Measurements from ENCODE around the gene CDC42EP2.

CDC42EP2 gene

DNA sequence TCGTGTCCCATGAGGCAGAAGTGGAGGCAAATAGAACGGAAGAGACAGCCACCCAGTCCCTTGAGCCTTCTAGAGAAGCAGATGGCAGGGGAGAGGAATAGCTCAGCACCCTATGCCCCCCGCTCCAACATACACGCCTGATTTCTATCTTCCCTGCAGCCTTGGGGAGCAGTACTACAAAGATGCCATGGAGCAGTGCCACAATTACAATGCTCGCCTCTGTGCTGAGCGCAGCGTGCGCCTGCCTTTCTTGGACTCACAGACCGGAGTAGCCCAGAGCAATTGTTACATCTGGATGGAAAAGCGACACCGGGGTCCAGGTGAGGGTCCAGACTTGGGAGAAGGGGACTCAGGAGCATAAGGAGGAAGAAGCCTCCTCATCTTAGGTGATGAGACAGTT, 25.6 kb downstream of the CDC42EP2 start:
- DNase-seq (ENCODE audit: low read depth, low spot score) = no peak
- in situ Hi-C loops (cut with HindIII; ENCODE audit: low sequenced_read_pairs) = no loop called here
- TF ChIP-seq, protein P1, sequence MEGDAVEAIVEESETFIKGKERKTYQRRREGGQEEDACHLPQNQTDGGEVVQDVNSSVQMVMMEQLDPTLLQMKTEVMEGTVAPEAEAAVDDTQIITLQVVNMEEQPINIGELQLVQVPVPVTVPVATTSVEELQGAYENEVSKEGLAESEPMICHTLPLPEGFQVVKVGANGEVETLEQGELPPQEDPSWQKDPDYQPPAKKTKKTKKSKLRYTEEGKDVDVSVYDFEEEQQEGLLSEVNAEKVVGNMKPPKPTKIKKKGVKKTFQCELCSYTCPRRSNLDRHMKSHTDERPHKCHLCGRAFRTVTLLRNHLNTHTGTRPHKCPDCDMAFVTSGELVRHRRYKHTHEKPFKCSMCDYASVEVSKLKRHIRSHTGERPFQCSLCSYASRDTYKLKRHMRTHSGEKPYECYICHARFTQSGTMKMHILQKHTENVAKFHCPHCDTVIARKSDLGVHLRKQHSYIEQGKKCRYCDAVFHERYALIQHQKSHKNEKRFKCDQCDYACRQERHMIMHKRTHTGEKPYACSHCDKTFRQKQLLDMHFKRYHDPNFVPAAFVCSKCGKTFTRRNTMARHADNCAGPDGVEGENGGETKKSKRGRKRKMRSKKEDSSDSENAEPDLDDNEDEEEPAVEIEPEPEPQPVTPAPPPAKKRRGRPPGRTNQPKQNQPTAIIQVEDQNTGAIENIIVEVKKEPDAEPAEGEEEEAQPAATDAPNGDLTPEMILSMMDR (IDR thresholded peaks at IDR 0.05; ENCODE audit: low read depth, low read length) = no peak
- H3K4me3 ChIP-seq (ENCODE audit: low read depth, low read length) = no peak overlapping the region

DNA sequence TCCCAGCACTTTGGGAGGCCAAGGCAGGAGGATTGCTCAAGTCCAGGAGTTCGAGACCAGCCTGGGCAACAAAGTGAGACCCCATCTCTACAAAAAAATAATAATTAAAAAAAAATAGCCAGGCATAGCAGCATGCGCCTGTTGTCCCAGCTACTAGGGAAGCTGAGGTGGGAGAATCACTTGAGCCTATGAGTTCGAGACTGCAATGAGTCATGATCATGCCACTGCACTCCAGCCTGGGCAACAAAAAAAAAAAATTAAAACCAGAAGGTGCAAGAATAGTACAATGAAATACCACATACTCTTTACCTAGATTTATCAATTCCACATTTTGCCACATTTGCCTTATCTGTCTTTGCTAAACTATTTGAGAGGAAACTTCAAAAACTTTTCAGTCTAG, 27.2 kb downstream of the CDC42EP2 start:
- no peak overlapping the region for H3K4me3 ChIP-seq (ENCODE audit: low read depth, low read length)
- TF ChIP-seq, protein P1 (IDR thresholded peaks at IDR 0.05; ENCODE audit: low read depth, low read length) = no peak
- no peak for DNase-seq (ENCODE audit: low read depth, low spot score)
- in situ Hi-C loops (cut with HindIII; ENCODE audit: low sequenced_read_pairs) = no loop called here

DNA sequence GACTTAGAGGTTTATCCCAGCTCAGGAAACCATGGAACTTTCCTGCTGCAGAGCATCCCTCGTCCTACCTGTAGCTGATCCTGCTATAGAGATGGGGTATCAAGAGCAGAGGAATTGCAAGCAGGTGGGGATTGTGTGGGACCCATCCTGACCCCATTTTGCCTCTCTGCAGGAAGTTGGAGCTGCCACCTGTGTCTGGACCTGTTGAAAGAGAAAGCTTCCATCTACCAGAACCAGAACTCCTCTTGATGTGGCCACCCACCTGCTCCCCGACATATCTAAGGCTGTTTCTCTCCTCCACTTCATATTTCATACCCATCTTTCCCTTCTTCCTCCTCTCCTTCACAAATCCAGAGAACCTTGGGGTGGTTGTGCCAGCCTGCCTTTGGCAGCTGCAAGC, 36.8 kb downstream of the CDC42EP2 start:
- DNase-seq (ENCODE audit: low read depth, low spot score) = no peak
- in situ Hi-C loops (cut with HindIII; ENCODE audit: low sequenced_read_pairs) = no loop called here
- no peak overlapping the region for H3K4me3 ChIP-seq (ENCODE audit: low read depth, low read length)
- TF ChIP-seq, protein P1 (IDR thresholded peaks at IDR 0.05; ENCODE audit: low read depth, low read length) = no peak

DNA sequence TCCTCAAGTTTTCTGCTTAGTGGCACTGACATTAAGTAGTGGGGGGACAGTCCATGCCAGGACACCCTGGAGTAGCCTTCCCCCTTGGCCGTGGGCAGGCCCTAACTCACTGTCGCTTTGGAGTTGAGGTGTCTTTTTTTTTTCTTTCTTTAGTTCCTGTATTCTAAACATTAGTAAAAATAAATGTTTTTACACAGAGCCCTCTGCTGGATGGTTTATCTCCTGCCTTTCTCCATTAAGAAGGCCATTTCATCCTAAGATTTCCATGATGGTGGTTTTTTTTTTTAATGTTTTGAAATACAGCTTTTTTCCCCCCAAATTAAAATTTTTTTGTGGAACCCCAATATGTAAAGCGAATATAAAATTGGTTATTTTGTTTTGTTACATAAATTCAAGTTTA, 38.1 kb downstream of the CDC42EP2 start:
- DNase-seq (ENCODE audit: low read depth, low spot score) = peak; percentile 29
- in situ Hi-C loops (cut with HindIII; ENCODE audit: low sequenced_read_pairs) = no loop called here
- H3K4me3 ChIP-seq (ENCODE audit: low read depth, low read length) = no peak overlapping the region
- TF ChIP-seq, protein P1 (IDR thresholded peaks at IDR 0.05; ENCODE audit: low read depth, low read length) = peak; percentile 43

DNA sequence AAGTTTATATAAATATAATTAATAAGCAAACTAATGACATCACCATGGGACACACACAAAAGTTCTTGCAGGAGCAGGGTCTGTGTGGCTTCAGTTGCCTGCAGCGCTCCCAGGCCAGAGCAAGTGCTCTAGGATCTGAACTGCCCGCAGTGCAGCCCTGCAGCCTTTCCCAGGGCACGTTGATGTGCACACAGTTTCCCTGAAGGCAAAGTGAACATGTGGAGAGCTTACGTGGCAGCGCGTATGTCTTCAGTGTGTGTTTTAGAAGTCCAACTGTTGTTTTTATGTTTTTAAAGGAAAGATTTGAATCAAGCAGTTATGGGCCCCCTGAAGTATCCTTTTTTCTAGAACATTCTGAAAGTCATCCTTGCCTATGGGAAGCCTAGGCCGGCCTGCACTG, 38.7 kb downstream of the CDC42EP2 start:
- in situ Hi-C loops (cut with HindIII; ENCODE audit: low sequenced_read_pairs) = no loop called here
- TF ChIP-seq, protein P1 (IDR thresholded peaks at IDR 0.05; ENCODE audit: low read depth, low read length) = no peak
- H3K4me3 ChIP-seq (ENCODE audit: low read depth, low read length) = no peak overlapping the region
- no peak for DNase-seq (ENCODE audit: low read depth, low spot score)

DNA sequence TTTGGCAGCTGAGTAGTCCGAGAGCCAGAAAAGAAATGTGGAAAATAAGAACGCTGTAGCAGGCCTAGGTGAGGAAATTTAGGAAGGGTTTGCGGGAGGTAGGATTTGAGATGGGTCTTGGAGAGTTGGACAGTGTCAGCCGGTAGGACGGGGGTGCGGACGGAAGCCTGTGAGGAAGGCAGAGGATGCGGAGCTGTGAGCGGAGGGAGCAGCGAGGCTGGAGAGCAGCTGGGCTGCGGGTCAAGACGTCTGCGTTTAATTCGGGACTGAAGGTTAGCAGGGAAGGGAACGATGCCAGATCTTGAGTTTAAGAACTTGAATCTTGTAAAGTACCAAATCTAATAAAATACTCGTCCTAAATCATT, 39.2 kb downstream of the CDC42EP2 start:
- TF ChIP-seq, protein P1 (IDR thresholded peaks at IDR 0.05; ENCODE audit: low read depth, low read length) = no peak
- H3K4me3 ChIP-seq (ENCODE audit: low read depth, low read length) = peak overlapping the region; percentile 50
- no peak for DNase-seq (ENCODE audit: low read depth, low spot score)
- in situ Hi-C loops (cut with HindIII; ENCODE audit: low sequenced_read_pairs) = no loop called here

Measured in astrocyte of the spinal cord (primary cell).